Activated T-helper 2 cell treated with anti-CD3 and anti-CD28 coated beads, Interferon-gamma antibody, Interleukin-2, Interleukin-4, amounts not matched to agents 10 μg/mL and 5 μg/mL and 100 μg/mL, durations not matched to agents 14 hours and 24 hours and 36 hours (primary cell): ENCODE results near the gene OR2V1. TPM values are rescaled to one million over a fixed set of nuclear protein-coding genes. Genes with fewer than 3 reads are reported as not detected.
"Not testable (repeated sequence)": the region's sequence is repeated elsewhere in the genome, so short reads cannot be mapped to it uniquely, and the experiment has no call there.

Experiments
- DNase-seq: peaks from one replicate; pipeline ENCODE4 v3.0.0; 2021; ENCODE audit warnings: low spot score
- H3K27ac Mint-ChIP-seq: one replicate; pipeline ENCODE4 v1.8.0; 2021; ENCODE audit warnings: mixed read lengths
- H3K27me3 Mint-ChIP-seq: one replicate; pipeline ENCODE4 v1.8.0; 2021; ENCODE audit warnings: low read depth, mixed read lengths
- H3K36me3 Mint-ChIP-seq: one replicate; pipeline ENCODE4 v1.8.0; 2021; ENCODE audit warnings: low read depth, mixed read lengths
- H3K4me1 Mint-ChIP-seq: one replicate; pipeline ENCODE4 v1.8.0; 2021; ENCODE audit warnings: low read depth, mixed read lengths
- H3K4me3 Mint-ChIP-seq: one replicate; pipeline ENCODE4 v1.8.0; 2021; ENCODE audit warnings: low read depth, mild to moderate bottlenecking, moderate library complexity, mixed read lengths
- H3K9me3 Mint-ChIP-seq: one replicate; pipeline ENCODE4 v1.8.0; 2021; ENCODE audit warnings: mixed read lengths
- intact Hi-C: fragments of 100-400 bp; cut with micrococcal nuclease; formaldehyde crosslinking; loops from one replicate; pipeline ENCODE4 v1.15.1; 2023
- total RNA-seq: library from RNA; stranded (reverse); gene quantifications from 2 replicates; pipeline ENCODE4 v1.2.3, GENCODE V29; 2022

The OR2V1 gene
- total RNA-seq, 1 donor from 2014 or later, result not detected

GRCh38 chr5:181101930-181102674, 28.9 kb downstream of the OR2V1 start:
- DNase-seq, H3K4me3 Mint-ChIP-seq, H3K9me3 Mint-ChIP-seq, intact Hi-C loops, H3K36me3 Mint-ChIP-seq, H3K4me1 Mint-ChIP-seq, H3K27ac Mint-ChIP-seq: not testable (repeated sequence)
- peaks cover 38% of the 10 kb centered on the region for H3K27me3 Mint-ChIP-seq

- H3K4me3 Mint-ChIP-seq, H3K36me3 Mint-ChIP-seq, H3K4me1 Mint-ChIP-seq, intact Hi-C loops, DNase-seq, H3K27ac Mint-ChIP-seq, H3K9me3 Mint-ChIP-seq: not testable (repeated sequence)
- peaks cover 37% of the 10 kb centered on the region for H3K27me3 Mint-ChIP-seq
These were observed 29.8 kb downstream of the OR2V1 start for GRCh38 chr5:181101030-181101641.

DNA sequence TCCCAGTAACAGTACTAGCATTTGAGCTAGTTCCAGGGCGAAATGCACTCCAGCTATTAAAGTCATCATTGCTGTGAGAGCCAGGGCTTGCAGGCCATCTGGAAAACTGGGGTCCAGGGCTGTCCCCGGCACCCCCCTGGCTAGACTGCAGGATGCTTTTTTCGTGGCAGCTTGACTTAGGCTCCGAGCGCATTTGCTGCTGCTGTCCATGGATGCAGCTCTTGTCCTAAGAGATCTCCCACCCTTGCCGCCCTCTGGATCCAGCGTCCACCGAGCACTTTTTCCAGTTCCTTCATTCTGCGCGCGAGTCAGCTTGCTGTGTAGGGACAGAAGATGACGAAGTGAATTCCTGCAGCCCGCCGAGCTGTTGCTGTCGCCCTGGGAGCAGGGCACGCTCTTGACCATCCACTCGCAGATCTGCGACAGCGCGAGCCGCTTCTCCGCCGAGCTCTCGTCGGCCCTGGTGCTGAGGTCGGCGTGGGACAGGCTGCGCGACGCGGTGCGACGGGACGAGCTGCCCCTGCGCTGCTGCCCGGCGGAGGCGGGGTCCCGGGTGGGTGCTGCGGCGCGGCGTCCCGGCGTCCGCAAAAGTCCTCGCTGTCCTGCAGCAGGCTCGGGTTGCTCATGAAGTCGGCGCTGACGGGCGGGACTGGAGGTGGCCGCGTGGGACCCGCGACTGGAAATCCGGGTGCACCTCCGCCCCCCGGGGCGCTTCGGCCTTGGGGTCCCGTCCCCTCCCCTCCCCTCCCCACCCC, 30.7 kb downstream of the OR2V1 start:
- no peak for DNase-seq
- Mint-ChIP-seq H3K36me3 (peaks cover 3% of the 10 kb centered on the region), H3K4me3 (no peak overlapping the region), H3K27me3 (peaks cover 31% of the 10 kb centered on the region), H3K27ac (no peak overlapping the region), H3K9me3 (no peaks in the 10 kb centered on the region), H3K4me1 (peaks cover 6% of the 10 kb centered on the region)
- intact Hi-C loops, result no loop called here

GRCh38 chr5:181099602-181100086, 31.3 kb downstream of the OR2V1 start:
- no peak overlapping the region for H3K27ac Mint-ChIP-seq
- peaks cover 27% of the 10 kb centered on the region for H3K27me3 Mint-ChIP-seq
- peaks cover 6% of the 10 kb centered on the region for H3K4me1 Mint-ChIP-seq
- H3K9me3 Mint-ChIP-seq, result no peaks in the 10 kb centered on the region
- intact Hi-C loops, result loop anchor here (2.0 kb wide), 1 partner anchor 47 kb away; no protein-coding TSS in a partner anchor
- peaks cover 3% of the 10 kb centered on the region for H3K36me3 Mint-ChIP-seq
- H3K4me3 Mint-ChIP-seq, result no peak overlapping the region
- DNase-seq, result no peak

DNA sequence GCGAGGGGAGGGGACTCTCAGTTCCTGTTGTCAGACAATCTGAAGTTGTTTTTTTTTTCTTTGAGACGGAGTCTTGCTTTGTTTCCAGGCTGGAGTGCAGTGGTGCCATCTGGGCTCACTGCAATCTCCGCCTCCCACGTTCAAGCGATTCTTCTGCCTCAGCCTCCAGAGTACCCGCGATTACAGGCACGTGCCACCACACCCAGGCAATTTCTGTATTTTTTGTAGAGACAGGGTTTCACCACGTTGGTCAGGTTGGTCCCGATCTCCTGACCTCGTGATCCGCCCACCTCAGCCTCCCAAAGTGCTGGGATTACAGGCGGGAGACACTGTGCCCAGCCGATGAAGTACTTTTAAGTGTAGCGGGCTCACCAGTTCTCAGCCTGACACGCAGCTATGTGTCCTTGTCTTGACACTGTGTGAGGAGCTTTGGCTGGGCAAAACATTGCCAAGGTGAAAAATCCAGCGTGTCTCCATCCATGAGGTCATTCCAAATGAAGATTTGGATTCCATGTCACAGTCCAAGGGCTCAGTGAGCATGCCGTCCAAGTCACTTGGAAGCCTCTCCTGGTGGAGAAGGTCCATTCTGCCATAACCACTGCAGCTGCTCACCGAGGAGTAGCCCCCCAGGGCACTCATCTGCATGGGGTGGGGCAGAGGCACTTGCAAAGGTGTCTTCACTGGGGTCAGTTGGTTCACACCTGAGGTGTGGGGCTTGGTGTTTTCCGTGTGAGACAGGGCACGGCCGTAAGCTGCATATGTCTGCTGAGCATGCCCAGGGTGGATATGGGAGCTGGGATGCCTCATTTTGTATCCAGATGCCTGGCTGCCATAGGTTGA, 32.0 kb downstream of the OR2V1 start:
- Mint-ChIP-seq H3K27ac (no peak overlapping the region), H3K9me3 (no peaks in the 10 kb centered on the region), H3K27me3 (peaks cover 20% of the 10 kb centered on the region), H3K4me1 (peaks cover 3% of the 10 kb centered on the region), H3K4me3 (no peak overlapping the region), H3K36me3 (peaks cover under 1% of the 10 kb centered on the region)
- intact Hi-C loops, result loop anchor here (2.0 kb wide), 1 partner anchor 46 kb away; no protein-coding TSS in a partner anchor
- no peak for DNase-seq

DNA sequence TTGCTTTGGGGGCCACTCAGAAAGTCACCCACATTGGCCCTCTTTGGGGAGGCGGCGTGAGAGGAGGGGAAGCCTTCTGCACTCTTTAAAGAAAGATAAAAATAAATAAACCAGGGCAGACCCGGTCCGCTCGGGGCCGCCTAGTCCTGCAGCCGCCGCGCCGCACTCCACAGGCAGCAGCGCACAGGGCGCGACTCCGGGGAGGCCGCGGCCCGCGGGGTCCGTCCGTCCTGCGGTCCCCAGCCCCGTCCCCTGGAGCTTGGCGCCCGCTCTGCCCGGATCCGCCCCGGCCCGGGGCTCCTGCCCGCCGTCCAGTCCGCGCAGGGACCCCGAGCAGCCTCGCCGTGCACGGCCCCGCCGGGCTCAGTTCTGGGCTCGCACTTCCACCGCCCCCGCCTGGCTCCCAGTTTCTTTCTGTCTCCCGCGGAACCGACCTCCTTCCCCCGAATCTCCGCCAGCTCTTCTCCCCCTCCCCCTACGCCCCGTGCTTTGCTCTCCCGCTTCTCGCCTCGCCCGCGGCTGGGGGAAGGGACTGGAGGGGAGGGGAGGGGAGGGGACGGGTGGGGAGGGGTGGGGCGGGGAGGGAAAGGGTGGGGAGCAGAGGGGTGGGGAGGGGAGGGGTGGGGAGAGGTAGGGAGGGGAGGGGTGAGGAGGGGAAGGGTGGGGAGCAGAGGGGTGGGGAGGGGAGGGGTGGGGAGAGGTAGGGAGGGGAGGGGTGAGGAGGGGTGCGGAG, 33.0 kb downstream of the OR2V1 start:
- H3K27ac Mint-ChIP-seq, DNase-seq: not testable (repeated sequence)

GRCh38 chr5:181097383-181097753, 33.6 kb downstream of the OR2V1 start:
- DNase-seq, H3K4me3 Mint-ChIP-seq, intact Hi-C loops, H3K36me3 Mint-ChIP-seq, H3K9me3 Mint-ChIP-seq, H3K4me1 Mint-ChIP-seq, H3K27ac Mint-ChIP-seq: not testable (repeated sequence)
- H3K27me3 Mint-ChIP-seq, result peaks cover 23% of the 10 kb centered on the region

More for the DNA sequence above, 33.0 kb downstream of the OR2V1 start:
- peaks cover 21% of the 10 kb centered on the region for H3K27me3 Mint-ChIP-seq
- not testable (repeated sequence) for H3K9me3 Mint-ChIP-seq, H3K4me3 Mint-ChIP-seq, H3K4me1 Mint-ChIP-seq, H3K36me3 Mint-ChIP-seq
- intact Hi-C loops, result loop anchor here (2.0 kb wide), 1 partner anchor 45 kb away; no protein-coding TSS in a partner anchor

DNA sequence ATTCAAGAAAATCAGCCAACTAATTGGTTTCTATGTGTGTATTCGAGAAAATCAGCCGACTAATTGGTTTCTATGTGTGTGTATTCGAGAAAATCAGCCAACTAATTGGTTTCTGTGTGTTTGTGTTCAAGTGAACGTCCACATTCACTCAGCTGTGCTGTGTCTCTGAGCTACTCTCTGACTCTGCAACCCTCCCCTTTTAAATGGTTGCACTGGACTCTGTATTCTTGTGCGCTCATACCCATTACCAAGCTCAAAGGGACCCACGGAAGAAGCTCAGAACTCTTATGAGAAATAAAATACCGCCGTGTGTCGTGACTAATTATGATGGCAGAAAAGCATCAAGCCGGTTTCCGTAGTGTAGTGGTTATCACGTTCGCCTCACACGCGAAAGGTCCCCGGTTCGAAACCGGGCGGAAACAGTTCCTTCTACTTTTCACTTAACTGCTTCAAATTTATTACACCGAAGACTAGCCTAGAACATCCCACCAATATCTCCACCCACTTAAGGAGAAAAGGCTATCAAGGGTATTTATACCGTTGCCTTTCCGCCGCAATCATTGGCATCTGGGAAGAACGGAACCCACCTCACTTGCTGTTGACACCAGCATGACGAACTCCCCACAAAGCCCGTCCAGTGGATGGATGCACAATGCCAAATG, 34.1 kb downstream of the OR2V1 start:
- intact Hi-C loops, H3K36me3 Mint-ChIP-seq: not testable (repeated sequence)

GRCh38 chr5:181095162-181095561, 35.8 kb downstream of the OR2V1 start:
- H3K4me1 Mint-ChIP-seq, H3K27ac Mint-ChIP-seq, intact Hi-C loops, DNase-seq, H3K9me3 Mint-ChIP-seq, H3K4me3 Mint-ChIP-seq, H3K36me3 Mint-ChIP-seq: not testable (repeated sequence)
- H3K27me3 Mint-ChIP-seq, result peaks cover 21% of the 10 kb centered on the region

More for the DNA sequence above, 34.1 kb downstream of the OR2V1 start:
- H3K4me3 Mint-ChIP-seq, DNase-seq, H3K27ac Mint-ChIP-seq, H3K4me1 Mint-ChIP-seq, H3K9me3 Mint-ChIP-seq: not testable (repeated sequence)
- H3K27me3 Mint-ChIP-seq, result peaks cover 23% of the 10 kb centered on the region

DNA sequence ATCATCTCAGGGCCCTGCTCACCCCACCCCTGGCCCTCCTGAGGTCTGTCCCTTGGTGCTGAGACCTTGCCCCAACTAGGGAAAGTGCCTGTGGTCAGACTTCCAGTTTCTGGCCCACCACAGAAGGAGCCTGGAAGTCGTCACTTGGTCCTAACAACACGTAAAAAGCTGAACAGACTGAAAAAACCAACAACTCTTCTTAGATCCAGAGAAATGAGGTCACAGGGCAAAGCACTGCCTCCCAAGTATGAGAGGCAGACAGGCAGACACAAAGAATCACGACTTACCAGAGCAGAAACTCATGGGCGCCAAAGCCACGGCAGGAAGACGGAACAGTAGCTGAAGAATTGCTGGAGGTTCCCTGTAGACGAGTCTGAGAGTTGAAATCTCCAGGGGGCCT, 38.5 kb downstream of the OR2V1 start:
- intact Hi-C loops, result no loop called here
- H3K4me1 Mint-ChIP-seq, result no peaks in the 10 kb centered on the region
- peaks cover 6% of the 10 kb centered on the region for H3K27me3 Mint-ChIP-seq
- no peak overlapping the region for H3K27ac Mint-ChIP-seq
- no peak overlapping the region for H3K4me3 Mint-ChIP-seq
- no peak for DNase-seq
- H3K36me3 Mint-ChIP-seq, result no peaks in the 10 kb centered on the region
- no peaks in the 10 kb centered on the region for H3K9me3 Mint-ChIP-seq

DNA sequence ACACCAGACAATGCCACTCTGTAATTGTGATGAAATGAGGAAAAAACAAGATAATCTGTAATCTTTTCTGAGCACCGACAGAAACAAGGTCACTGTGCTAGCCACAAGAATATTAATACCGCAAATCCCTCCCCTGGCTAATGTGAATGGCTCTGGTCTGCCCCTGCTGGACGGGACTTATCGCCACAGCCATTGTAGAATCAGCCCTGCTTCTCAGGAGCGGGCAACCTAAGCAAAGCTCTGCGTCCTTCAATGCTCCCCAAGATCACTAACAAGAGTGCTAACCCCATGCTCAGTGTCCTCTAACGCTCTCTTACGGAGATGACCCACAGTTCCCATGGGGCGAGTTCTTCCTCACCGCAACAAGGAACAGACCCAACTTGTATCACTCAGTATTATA, 42.7 kb downstream of the OR2V1 start:
- Mint-ChIP-seq H3K27ac (no peak overlapping the region), H3K27me3 (peaks cover 18% of the 10 kb centered on the region), H3K36me3 (no peaks in the 10 kb centered on the region), H3K9me3 (no peaks in the 10 kb centered on the region), H3K4me1 (no peaks in the 10 kb centered on the region), H3K4me3 (no peak overlapping the region)
- intact Hi-C loops, result no loop called here
- DNase-seq, result no peak
